ENCODE data around the gene CLK1.

CLK1 gene

DNA sequence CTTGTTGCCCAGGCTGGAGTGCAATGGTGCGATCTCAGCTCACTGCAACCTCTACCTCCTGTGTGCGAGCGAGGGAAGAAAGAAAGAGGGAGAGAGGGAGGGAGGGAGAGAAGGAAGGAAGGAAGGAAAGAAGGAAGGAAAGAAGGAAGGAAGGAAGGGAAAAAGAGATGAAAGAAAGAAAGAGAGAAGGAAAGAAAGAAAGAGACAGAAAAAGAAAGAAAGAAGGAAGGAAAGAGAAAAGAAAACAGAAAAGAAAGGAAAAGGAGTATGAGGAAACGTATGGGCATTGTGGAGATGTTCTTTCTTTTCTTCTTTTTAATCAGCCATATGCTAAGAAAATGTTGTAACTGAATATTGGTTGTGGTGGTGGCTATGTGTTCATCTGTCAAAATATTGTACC is 16.5 kb downstream of the CLK1 start:
- no peaks in the 10 kb centered on the region for H3K27me3 ChIP-seq (ENCODE audit: low read length)
- peaks cover 43% of the 10 kb centered on the region for H3F3A ChIP-seq (ENCODE audit: insufficient read depth)
- H4K20me1 ChIP-seq (ENCODE audit: low read depth, low read length): peaks cover 3% of the 10 kb centered on the region; the same call in 1 of the 2 replicates
- no peak overlapping the region for H3K4me3 ChIP-seq (ENCODE audit: insufficient read depth, low read length, poor library complexity, severe bottlenecking)
- H3K27ac ChIP-seq (ENCODE audit: low read depth, low read length): no peak overlapping the region
- TF ChIP-seq CTCF (IDR thresholded peaks at IDR 0.05; ENCODE audit: insufficient read depth, low read length, poor library complexity, severe bottlenecking) (no peak), EZH2phosphoT487 (conservative IDR thresholded peaks at IDR 0.05; ENCODE audit: low read length) (no peak)
- H3K9me3 ChIP-seq (ENCODE audit: insufficient read depth, low read length): no peaks in the 10 kb centered on the region
- no peak overlapping the region for H3K9ac ChIP-seq (ENCODE audit: low read length)
- H3K79me2 ChIP-seq (ENCODE audit: insufficient read depth, low read length): no peaks in the 10 kb centered on the region
- H3K4me2 ChIP-seq (ENCODE audit: low read depth, low read length, poor library complexity, severe bottlenecking): no peak overlapping the region
- no peak overlapping the region for H2AFZ ChIP-seq (ENCODE audit: low read depth, low read length, severe bottlenecking)
- no peaks in the 10 kb centered on the region for H3K9me2 ChIP-seq (replicated peaks; ENCODE audit: insufficient read depth, low read length)
- peaks cover 9% of the 10 kb centered on the region for H3K36me3 ChIP-seq (ENCODE audit: low read length)

GRCh38 chr2:200847269-200847668 is 17.2 kb downstream of the CLK1 start:
- Histone ChIP-seq H3K27ac (ENCODE audit: low read depth, low read length) (no peak overlapping the region), H3K9me3 (ENCODE audit: insufficient read depth, low read length) (no peaks in the 10 kb centered on the region), H3K4me3 (ENCODE audit: insufficient read depth, low read length, poor library complexity, severe bottlenecking) (no peak overlapping the region), H3K4me2 (ENCODE audit: low read depth, low read length, poor library complexity, severe bottlenecking) (no peak overlapping the region), H4K20me1 (ENCODE audit: low read depth, low read length) (no peaks in the 10 kb centered on the region), H3K9me2 (replicated peaks; ENCODE audit: insufficient read depth, low read length) (no peaks in the 10 kb centered on the region), H3K9ac (ENCODE audit: low read length) (no peak overlapping the region), H3K79me2 (ENCODE audit: insufficient read depth, low read length) (no peaks in the 10 kb centered on the region), H3K36me3 (ENCODE audit: low read length) (peaks cover 3% of the 10 kb centered on the region; the same call in 1 of the 2 replicates), H3F3A (ENCODE audit: insufficient read depth) (peaks cover 36% of the 10 kb centered on the region), H3K27me3 (ENCODE audit: low read length) (no peaks in the 10 kb centered on the region), H2AFZ (ENCODE audit: low read depth, low read length, severe bottlenecking) (no peak overlapping the region)
- TF ChIP-seq CTCF (IDR thresholded peaks at IDR 0.05; ENCODE audit: insufficient read depth, low read length, poor library complexity, severe bottlenecking): no peak
- TF ChIP-seq EZH2phosphoT487 (conservative IDR thresholded peaks at IDR 0.05; ENCODE audit: low read length): no peak

GRCh38 chr2:200845669-200846325 is 18.7 kb downstream of the CLK1 start:
- Histone ChIP-seq H3K79me2 (ENCODE audit: insufficient read depth, low read length) (no peaks in the 10 kb centered on the region), H4K20me1 (ENCODE audit: low read depth, low read length) (no peaks in the 10 kb centered on the region), H3F3A (ENCODE audit: insufficient read depth) (peaks cover 23% of the 10 kb centered on the region), H3K9me2 (replicated peaks; ENCODE audit: insufficient read depth, low read length) (no peaks in the 10 kb centered on the region), H3K9ac (ENCODE audit: low read length) (no peak overlapping the region), H3K4me2 (ENCODE audit: low read depth, low read length, poor library complexity, severe bottlenecking) (no peak overlapping the region), H3K4me3 (ENCODE audit: insufficient read depth, low read length, poor library complexity, severe bottlenecking) (no peak overlapping the region), H3K27ac (ENCODE audit: low read depth, low read length) (no peak overlapping the region), H3K9me3 (ENCODE audit: insufficient read depth, low read length) (no peaks in the 10 kb centered on the region), H2AFZ (ENCODE audit: low read depth, low read length, severe bottlenecking) (no peak overlapping the region), H3K27me3 (ENCODE audit: low read length) (no peaks in the 10 kb centered on the region), H3K36me3 (ENCODE audit: low read length) (no peaks in the 10 kb centered on the region)
- no peak for TF ChIP-seq CTCF (IDR thresholded peaks at IDR 0.05; ENCODE audit: insufficient read depth, low read length, poor library complexity, severe bottlenecking)
- no peak for TF ChIP-seq EZH2phosphoT487 (conservative IDR thresholded peaks at IDR 0.05; ENCODE audit: low read length)
